Iris pigment epithelial cell (primary cell): ENCODE measurements around the gene EIF3CL.
"Not testable (repeated sequence)": the region's sequence is repeated elsewhere in the genome, so short reads cannot be mapped to it uniquely, and the experiment has no call there.

ENCODE experiments used
- DNase-seq: peaks from one replicate; pipeline ENCODE4 v3.0.0-alpha.2; 2011; ENCODE audit warnings: low read depth

The EIF3CL gene

DNA sequence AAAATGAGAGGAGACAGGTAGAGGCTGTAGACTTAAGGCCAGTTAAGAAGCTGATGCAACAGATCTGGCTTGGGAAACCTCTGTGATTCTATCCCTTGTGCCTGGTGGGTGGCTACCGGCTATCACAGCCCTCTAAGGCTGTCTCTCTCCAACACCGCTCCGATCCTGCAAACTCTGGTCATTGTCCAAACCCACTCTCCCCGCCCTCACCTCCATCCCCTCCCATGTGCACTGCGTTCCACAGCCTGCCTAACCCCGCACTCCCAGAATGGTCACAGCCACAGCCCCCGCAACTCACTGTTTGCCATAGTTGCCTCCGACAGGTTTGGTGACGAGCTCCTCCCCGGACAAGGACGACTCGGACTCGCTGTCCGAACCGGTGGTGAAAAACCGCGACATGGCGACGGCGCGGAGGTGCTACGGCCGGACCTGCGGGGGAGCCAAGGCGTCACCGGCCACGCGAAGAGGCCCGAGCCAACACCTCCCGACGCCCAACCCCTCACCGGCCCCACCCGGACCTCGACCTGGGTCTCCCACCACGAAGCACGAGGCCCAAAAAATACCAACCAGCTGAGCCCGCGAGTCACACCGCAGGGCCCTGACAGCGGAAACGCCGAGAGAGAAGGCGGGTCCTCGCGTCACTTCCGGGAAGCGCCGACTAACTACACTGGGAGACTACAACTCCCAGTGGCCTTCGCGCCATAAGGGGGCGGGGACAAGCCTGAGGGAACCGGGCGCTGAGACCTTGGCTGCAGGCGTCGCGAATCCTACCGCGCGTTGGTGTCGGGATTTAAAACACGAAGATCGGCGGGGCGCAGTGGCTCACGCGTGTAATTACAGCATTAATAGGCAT lies at the start of gene EIF3CL:
Gene EIF3CL (minus strand): TSS at position 622 of the 853 bp plus-strand sequence. CDS start 223 bp downstream, at position 399.
- not testable (repeated sequence) for DNase-seq

DNA sequence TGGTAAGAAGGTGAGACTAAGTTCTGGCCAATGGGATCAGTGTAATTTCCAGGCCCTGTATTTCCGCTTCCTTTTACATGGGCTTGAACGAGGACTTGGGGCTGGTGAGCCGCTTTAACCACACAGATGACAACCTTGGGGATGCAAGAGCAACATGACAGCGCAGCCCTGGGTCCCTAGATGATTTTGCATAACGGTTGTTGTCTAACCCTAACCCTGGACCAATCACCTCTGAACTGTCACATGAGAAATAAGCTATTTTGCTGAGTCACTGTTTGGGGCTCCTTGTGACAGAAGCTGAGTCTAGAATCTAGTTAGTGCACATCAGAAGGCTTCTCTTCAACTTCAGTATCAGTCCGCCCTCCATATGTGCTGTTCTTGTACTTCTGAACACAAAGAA lies 43.4 kb upstream of the EIF3CL start:
- DNase-seq: not testable (repeated sequence)

- DNase-seq: not testable (repeated sequence)
These were observed 42.7 kb upstream of the EIF3CL start for GRCh38 chr16:28446388-28446787.

DNA sequence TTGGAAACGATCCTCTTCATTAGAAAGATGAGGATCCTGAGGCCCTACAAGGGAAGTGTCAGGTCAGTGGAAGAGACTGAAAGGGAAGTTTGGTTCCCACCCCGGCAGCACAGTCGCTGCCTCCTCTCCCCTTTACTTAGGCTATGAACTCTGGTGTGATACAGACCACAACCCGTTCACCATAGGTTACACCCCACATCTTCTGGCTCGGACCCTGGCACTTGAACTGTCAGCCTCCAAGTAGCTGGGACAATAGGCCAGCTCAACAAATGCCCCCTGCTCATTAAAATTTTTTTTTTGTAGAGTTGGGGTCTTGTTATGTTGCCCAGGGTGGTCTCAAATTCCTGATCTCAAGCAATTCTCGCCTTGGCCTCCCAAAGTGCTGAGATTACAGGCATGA lies 40.3 kb upstream of the EIF3CL start:
- not testable (repeated sequence) for DNase-seq

- DNase-seq: not testable (repeated sequence)
These were observed 35.3 kb upstream of the EIF3CL start for GRCh38 chr16:28438899-28439298.

GRCh38 chr16:28435340-28435739 lies 31.7 kb upstream of the EIF3CL start:
- not testable (repeated sequence) for DNase-seq

- not testable (repeated sequence) for DNase-seq
These were observed 22.5 kb upstream of the EIF3CL start for GRCh38 chr16:28426060-28426680.

GRCh38 chr16:28421071-28421750 lies 17.6 kb upstream of the EIF3CL start:
- not testable (repeated sequence) for DNase-seq

GRCh38 chr16:28417033-28417432 lies 13.4 kb upstream of the EIF3CL start:
- not testable (repeated sequence) for DNase-seq

DNA sequence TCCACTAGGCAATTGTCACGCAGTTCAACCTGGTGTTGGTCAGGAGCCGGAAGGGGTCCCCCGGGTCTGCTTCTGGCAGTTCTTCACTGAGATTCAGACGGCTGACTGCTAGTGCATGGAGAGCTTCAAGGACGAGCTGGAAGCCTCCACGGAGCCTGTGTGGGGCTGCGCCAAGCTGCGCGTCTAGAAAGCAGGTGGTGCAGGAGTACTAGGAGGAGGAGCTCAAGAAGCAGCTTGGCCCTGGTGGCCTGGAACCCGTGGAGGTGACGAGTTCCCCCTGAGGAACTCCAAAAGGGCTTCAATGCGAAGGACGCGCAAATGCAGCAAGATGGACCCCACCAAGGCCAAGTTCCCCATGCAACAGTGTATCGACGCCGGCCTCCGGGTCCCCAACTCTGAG lies 10.9 kb upstream of the EIF3CL start:
- not testable (repeated sequence) for DNase-seq

- DNase-seq: not testable (repeated sequence)
These were observed 9.9 kb upstream of the EIF3CL start for GRCh38 chr16:28413585-28413984.

GRCh38 chr16:28392054-28392453 lies 11.6 kb downstream of the EIF3CL start:
- not testable (repeated sequence) for DNase-seq

GRCh38 chr16:28382177-28382867 lies 21.3 kb downstream of the EIF3CL start:
- DNase-seq: not testable (repeated sequence)

DNA sequence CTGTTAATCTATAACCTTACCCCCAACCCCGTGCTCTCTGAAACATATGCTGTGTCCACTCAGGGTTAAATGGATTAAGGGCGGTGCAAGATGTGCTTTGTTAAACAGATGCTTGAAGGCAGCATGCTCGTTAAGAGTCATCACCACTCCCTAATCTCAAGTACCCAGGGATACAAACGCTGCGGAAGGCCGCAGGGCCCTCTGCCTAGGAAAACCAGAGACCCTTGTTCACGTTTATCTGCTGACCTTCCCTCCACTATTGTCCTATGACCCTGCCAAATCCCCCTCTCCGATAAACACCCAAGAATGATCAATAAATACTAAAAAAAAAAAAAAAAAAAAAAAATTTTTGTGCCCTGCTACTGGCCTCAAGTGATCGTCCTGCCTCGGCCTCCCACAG lies 25.8 kb downstream of the EIF3CL start:
- not testable (repeated sequence) for DNase-seq

DNA sequence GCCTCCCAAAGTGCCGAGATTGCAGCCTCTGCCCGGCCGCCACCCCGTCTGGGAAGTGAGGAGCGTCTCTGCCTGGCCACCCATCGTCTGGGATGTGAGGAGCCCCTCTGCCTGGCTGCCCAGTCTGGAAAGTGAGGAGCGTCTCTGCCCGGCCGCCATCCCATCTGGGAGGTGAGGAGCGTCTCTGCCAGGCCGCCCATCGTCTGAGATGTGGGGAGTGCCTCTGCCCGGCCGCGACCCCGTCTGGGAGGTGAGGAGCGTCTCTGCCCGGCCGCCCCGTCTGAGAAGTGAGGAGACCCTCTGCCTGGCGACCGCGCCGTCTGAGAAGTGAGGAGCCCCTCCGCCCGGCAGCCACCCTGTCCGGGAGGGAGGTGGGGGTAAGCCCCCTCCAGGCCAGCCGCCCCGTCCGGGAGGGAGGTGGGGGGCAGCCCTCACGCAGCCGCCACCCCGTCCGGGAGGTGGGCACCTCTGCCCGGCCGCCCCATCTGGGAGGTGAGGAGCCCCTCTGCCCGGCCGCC lies 26.5 kb downstream of the EIF3CL start:
- DNase-seq: not testable (repeated sequence)

DNA sequence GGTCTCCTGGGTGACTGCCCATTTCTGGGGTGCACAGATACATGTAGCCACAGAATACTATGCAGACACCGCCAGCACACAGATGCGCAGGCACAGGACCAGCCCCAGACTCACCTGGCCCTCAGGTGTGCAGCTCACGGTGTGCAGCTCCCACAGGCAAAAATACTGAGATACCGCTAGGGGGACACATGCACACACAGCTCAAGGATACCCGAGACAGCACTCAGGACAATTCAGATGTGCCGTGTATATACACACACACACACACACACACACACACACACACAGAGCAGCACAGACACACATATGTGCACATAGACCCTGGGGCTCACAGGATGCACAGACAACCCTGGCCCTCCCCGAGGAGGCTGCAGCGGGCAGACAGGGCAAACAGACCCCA lies 28.5 kb downstream of the EIF3CL start:
- not testable (repeated sequence) for DNase-seq

DNA sequence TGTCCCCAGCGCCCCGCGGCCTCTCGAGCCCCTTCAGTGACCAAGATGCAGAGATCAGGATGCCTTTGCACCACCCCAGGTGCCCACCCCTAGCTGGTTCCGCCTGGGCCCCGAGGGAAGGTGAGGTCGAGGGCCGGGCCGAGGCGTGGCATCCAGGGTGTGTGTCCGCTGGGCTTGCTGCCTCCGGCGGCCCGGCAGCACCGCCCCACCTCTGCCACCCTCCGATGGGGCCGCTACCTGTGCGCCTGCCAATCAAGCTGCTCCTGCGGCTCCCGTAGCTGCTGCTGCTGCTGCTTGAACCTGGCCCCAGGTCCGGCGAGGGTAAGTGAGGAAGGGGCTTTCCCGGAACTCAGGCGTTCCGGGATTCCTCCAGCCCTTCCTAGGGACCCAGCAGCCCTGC lies 29.4 kb downstream of the EIF3CL start:
- not testable (repeated sequence) for DNase-seq

DNA sequence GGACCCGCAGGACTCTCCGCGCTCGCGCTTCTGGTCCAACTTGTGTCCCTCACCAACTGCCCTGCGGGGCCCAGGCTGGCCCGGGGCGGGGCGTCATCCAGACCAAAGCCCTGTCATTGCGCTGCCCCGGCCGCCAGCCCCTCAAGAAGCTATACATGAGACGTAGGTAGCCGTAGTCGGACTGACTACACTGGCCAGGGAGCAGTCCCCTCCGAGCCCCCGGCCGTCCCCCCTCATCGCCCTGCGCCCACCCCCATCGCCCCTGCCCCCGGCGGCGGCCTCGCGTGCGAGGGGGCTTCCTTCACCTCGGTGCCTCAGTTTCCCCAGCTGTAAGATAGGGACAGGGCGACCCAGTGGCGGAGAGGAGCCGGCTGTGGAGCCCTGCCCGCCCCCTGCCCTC lies 35.7 kb downstream of the EIF3CL start:
- not testable (repeated sequence) for DNase-seq

DNA sequence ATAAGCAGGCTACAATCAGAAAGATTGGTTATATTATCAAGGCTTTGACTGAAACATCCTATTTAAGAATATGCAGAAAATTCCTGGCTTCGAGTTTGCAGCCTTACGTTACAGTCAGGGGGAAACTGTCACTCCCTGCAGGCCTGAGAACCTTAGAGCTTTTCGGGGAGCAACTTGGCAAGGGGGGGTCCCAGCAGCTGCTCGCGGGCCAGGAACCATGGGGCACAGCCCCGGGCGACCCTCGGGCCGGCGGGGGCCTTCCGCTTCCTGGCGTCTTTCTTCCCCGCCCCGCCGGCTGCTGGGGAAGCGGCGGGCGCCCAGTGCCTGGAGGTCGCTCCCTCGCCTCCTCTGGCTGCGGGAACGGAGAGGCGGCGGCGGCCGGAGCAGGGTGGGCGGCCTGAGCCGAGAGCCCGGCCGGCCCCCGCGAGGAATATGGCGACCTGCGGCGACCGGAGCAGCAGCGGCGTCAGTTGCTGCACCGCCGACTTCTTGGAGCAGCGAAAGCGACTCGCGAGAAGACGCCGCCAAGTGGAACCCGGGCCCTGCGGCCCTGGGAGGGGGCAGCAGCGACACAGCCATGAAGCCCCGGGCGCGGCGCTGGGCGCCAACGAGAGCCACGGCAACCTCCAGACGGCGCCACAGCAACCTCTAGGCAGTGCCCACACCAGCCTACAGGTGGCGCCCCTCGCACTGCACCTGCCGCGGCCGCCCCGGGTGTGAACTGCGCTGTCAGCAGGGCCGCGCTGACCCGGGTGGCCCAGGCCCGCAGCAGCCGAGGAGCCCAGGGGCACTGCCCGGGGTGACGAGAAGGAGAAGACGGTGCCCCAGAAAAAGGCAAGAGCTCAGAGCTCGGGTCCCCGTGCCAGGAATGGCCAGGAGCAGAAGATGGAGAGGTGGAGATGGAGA lies 39.1 kb downstream of the EIF3CL start:
- not testable (repeated sequence) for DNase-seq

- not testable (repeated sequence) for DNase-seq
These were observed 40.2 kb downstream of the EIF3CL start, which contains the start of gene NPIPB6 for GRCh38 chr16:28363408-28363807. NPIPB6 (minus strand) TSS chr16:28363508; CDS start chr16:28362822, 686 bp downstream.
